OCI-LY1 (cell line): ENCODE measurements around the gene ACSF2.

ENCODE experiments used
- CTCF ChIP-seq: fragments of 200-600 bp; sonication (generic), shearing (Covaris generic); IDR thresholded peaks from 2 replicates; pipeline ENCODE4 v1.5.1; 2017; ENCODE audit warnings: mild to moderate bottlenecking, antibody characterized with exemption, low read length, moderate library complexity, mixed read lengths
- EZH2 ChIP-seq: fragments of 200-600 bp; sonication (generic), shearing (Covaris generic); IDR thresholded peaks from 2 replicates; pipeline ENCODE4 v1.8.0; 2017; ENCODE audit warnings: borderline replicate concordance, mixed run types, mild to moderate bottlenecking, antibody characterized with exemption, low read length, moderate library complexity, mixed read lengths

GRCh38 chr17:50480854-50481490 is 55.0 kb downstream of the ACSF2 start:
- TF ChIP-seq CTCF (no peak), EZH2 (no peak)
